H1 (cell line): ENCODE measurements around the gene TRAK1. TPM values are rescaled to one million over a fixed set of nuclear protein-coding genes. Genes with fewer than 3 reads are reported as not detected.

Source experiments
- CTCF ChIA-PET: fragments of 300-600 bp; sonication (Branson Sonifier 250); formaldehyde crosslinking; loops from one replicate; lab custom pipeline; 2021; ENCODE audit not compliant: partially characterized antibody; lab: Charles Lee
- POLR2A ChIA-PET: fragments of 300-600 bp; sonication (Branson Sonifier 250); formaldehyde crosslinking; loops from one replicate; lab custom pipeline; 2021; ENCODE audit warnings: inconsistent platforms; ENCODE audit not compliant: partially characterized antibody; lab: Charles Lee
- DNase-seq, 2 experiments: peaks; one replicate each; pipeline versions ENCODE4 v3.0.0 to v3.0.0-alpha.2; 2010 to 2022; ENCODE audit warnings: low spot score in 2 of 2, low read depth in 1 of 2, mixed read lengths in 1 of 2
- FAIRE-seq: peaks from 2 replicates; lab custom pipeline; 2011; peaks lifted over from hg19 to GRCh38; lab: Jason Lieb, UNC
- H2AFZ ChIP-seq: 2 replicates; pipeline ENCODE4 v1.8.1; 2012; ENCODE audit warnings: low read length, inconsistent platforms
- H2AK5ac ChIP-seq: 2 replicates; pipeline ENCODE4 v1.6.1; 2013; ENCODE audit warnings: low read depth, low read length
- H2BK120ac ChIP-seq: replicated peaks from 2 replicates; pipeline ENCODE3; 2013; ENCODE audit warnings: low read depth, low read length, inconsistent platforms
- H2BK12ac ChIP-seq: 2 replicates; pipeline ENCODE4 v1.6.1; 2013; ENCODE audit warnings: low read depth, low read length
- H2BK15ac ChIP-seq: 2 replicates; pipeline ENCODE4 v1.6.1; 2013; ENCODE audit warnings: low read length
- H2BK20ac ChIP-seq: 2 replicates; pipeline ENCODE4 v1.6.1; 2013; ENCODE audit warnings: low read length
- H2BK5ac ChIP-seq: 2 replicates; pipeline ENCODE4 v1.6.1; 2013; ENCODE audit warnings: low read depth, low read length
- H3K14ac ChIP-seq: 2 replicates; pipeline ENCODE4 v1.6.1; 2013; ENCODE audit warnings: inconsistent platforms; ENCODE audit not compliant: insufficient read length
- H3K18ac ChIP-seq: 2 replicates; pipeline ENCODE4 v1.6.1; 2013; ENCODE audit warnings: low read length; ENCODE audit errors: extremely low read depth
- H3K23ac ChIP-seq: 2 replicates; pipeline ENCODE4 v1.6.1; 2013; ENCODE audit warnings: inconsistent platforms; ENCODE audit not compliant: insufficient read length
- H3K23me2 ChIP-seq: 2 replicates; pipeline ENCODE4 v1.6.1; 2013; ENCODE audit warnings: low read depth, low read length
- H3K27ac ChIP-seq: 2 replicates; pipeline ENCODE4 v1.6.1; 2011; ENCODE audit warnings: low read depth, low read length, inconsistent platforms
- H3K27me3 ChIP-seq, 4 experiments: replicated peaks in 1 of 4; 1 replicate in 1 of 4; 2 replicates in 3 of 4; pipeline versions ENCODE4 v1.6.1 to v1.8.1; 2011 to 2013; ENCODE audit warnings: low read length in 3 of 4, mild to moderate bottlenecking in 3 of 4, inconsistent platforms in 2 of 4, mixed read lengths in 2 of 4, moderate library complexity in 1 of 4; ENCODE audit not compliant: control insufficient read depth in 3 of 4, insufficient read depth in 3 of 4; ENCODE audit errors: extremely low read depth in 1 of 4
- H3K36me3 ChIP-seq, 4 experiments: 2 replicates each; pipeline versions ENCODE4 v1.6.1 to v1.8.1; 2011 to 2013; ENCODE audit warnings: mild to moderate bottlenecking in 4 of 4, low read length in 3 of 4, moderate library complexity in 2 of 4, control low read depth in 1 of 4, inconsistent platforms in 1 of 4; ENCODE audit not compliant: insufficient read depth in 4 of 4, control insufficient read depth in 2 of 4
- H3K4ac ChIP-seq: replicated peaks from 2 replicates; pipeline ENCODE3; 2013; ENCODE audit warnings: low read length, low read depth, mixed read lengths, inconsistent platforms; ENCODE audit not compliant: insufficient read length
- H3K4me1 ChIP-seq, 4 experiments: replicated peaks in 1 of 4; 1 replicate in 1 of 4; 2 replicates in 3 of 4; pipeline versions ENCODE4 v1.6.1 to v1.8.1; 2011 to 2013; ENCODE audit warnings: low read length in 3 of 4, inconsistent platforms in 2 of 4, mixed read lengths in 1 of 4; ENCODE audit not compliant: insufficient read depth in 4 of 4, control insufficient read depth in 3 of 4
- H3K4me2 ChIP-seq, 2 experiments: 2 replicates each; pipeline versions ENCODE4 v1.6.1 to v1.8.1; 2011 to 2013; ENCODE audit warnings: low read depth in 2 of 2, low read length in 2 of 2, control low read depth in 1 of 2, inconsistent platforms in 1 of 2, mild to moderate bottlenecking in 1 of 2; ENCODE audit not compliant: insufficient read depth in 1 of 2
- H3K4me3 ChIP-seq, 4 experiments: fragments of 200-600, 300-600 bp in 1 of 4; sonication (generic), shearing (Covaris generic), sonication (Bioruptor Twin) in 1 of 4; 2 replicates each; pipeline versions ENCODE4 v1.5.1 to v1.8.1; 2011 to 2016; ENCODE audit warnings: low read length in 4 of 4, low read depth in 3 of 4, control low read depth in 2 of 4, inconsistent platforms in 2 of 4, mild to moderate bottlenecking in 2 of 4, mixed read lengths in 1 of 4, moderate library complexity in 1 of 4; ENCODE audit not compliant: insufficient read depth in 2 of 4; ENCODE audit errors: extremely low read depth in 1 of 4
- H3K56ac ChIP-seq: replicated peaks from 2 replicates; pipeline ENCODE3; 2013; ENCODE audit warnings: low read depth, mild to moderate bottlenecking, mixed read lengths, low read length, inconsistent platforms; ENCODE audit not compliant: insufficient read length
- H3K79me1 ChIP-seq: 2 replicates; pipeline ENCODE4 v1.6.1; 2013; ENCODE audit warnings: low read depth, low read length, control low read depth
- H3K79me2 ChIP-seq, 2 experiments: 2 replicates each; pipeline versions ENCODE4 v1.6.1 to v1.8.1; 2012 to 2013; ENCODE audit warnings: low read length in 2 of 2, mild to moderate bottlenecking in 2 of 2, inconsistent platforms in 1 of 2; ENCODE audit not compliant: insufficient read depth in 2 of 2, control insufficient read depth in 1 of 2
- H3K9ac ChIP-seq, 4 experiments: replicated peaks in 1 of 4; 1 replicate in 1 of 4; 2 replicates in 3 of 4; pipeline versions ENCODE4 v1.6.1 to v1.8.1; 2011 to 2013; ENCODE audit warnings: low read depth in 3 of 4, low read length in 3 of 4, control low read depth in 2 of 4, mild to moderate bottlenecking in 2 of 4, moderate library complexity in 2 of 4, inconsistent platforms in 1 of 4; ENCODE audit errors: extremely low read depth in 1 of 4
- H3K9me3 ChIP-seq, 2 experiments: 2 replicates each; pipeline versions ENCODE4 v1.6.1 to v1.8.1; 2012 to 2013; ENCODE audit warnings: mild to moderate bottlenecking in 2 of 2, moderate library complexity in 2 of 2, control low read depth in 1 of 2, inconsistent platforms in 1 of 2, low read depth in 1 of 2, low read length in 1 of 2, mixed read lengths in 1 of 2; ENCODE audit not compliant: insufficient read depth in 2 of 2
- H4K20me1 ChIP-seq, 2 experiments: replicated peaks in 1 of 2; 2 replicates each; pipeline versions ENCODE3 to v1.8.1; 2011 to 2013; ENCODE audit warnings: inconsistent platforms in 2 of 2, low read length in 2 of 2, mild to moderate bottlenecking in 1 of 2; ENCODE audit not compliant: insufficient read depth in 2 of 2, control insufficient read depth in 1 of 2
- H4K5ac ChIP-seq: 2 replicates; pipeline ENCODE4 v1.6.1; 2013; ENCODE audit warnings: low read length, low read depth, mixed read lengths, inconsistent platforms; ENCODE audit not compliant: insufficient read length
- H4K8ac ChIP-seq: 2 replicates; pipeline ENCODE4 v1.8.0; 2013; ENCODE audit warnings: mild to moderate bottlenecking, moderate library complexity, low read length, inconsistent platforms; ENCODE audit not compliant: insufficient read depth; ENCODE audit errors: extremely low read depth
- H4K91ac ChIP-seq: replicated peaks from 2 replicates; pipeline ENCODE3; 2013; ENCODE audit warnings: low read length, mixed read lengths, inconsistent platforms; ENCODE audit not compliant: insufficient read length
- CBX8 ChIP-seq: fragments of 300-800, 300-1000 bp; sonication (generic); IDR thresholded peaks from 2 replicates; pipeline ENCODE4 v1.7.1; 2016; ENCODE audit warnings: low read depth, low read length, borderline replicate concordance
- EGR1 ChIP-seq: IDR thresholded peaks from 2 replicates; pipeline ENCODE4 v1.6.1; 2011; ENCODE audit warnings: low read depth, low read length, borderline replicate concordance
- FOSL1 ChIP-seq: IDR thresholded peaks from 2 replicates; pipeline ENCODE4 v1.6.1; 2011; ENCODE audit warnings: mild to moderate bottlenecking, low read depth, low read length, moderate library complexity; ENCODE audit not compliant: insufficient read depth
- POLR2AphosphoS5 ChIP-seq: IDR thresholded peaks from 2 replicates; pipeline ENCODE4 v1.6.1; 2011; ENCODE audit warnings: low read depth, low read length
- RNF2 ChIP-seq: fragments of 200-900, 300-1000 bp; sonication (generic); IDR thresholded peaks from 2 replicates; pipeline ENCODE4 v1.7.1; 2016; ENCODE audit warnings: borderline replicate concordance, low read depth, mild to moderate bottlenecking, antibody characterized with exemption, low read length; ENCODE audit not compliant: poor library complexity, severe bottlenecking; ENCODE audit errors: missing control alignments
- TCF12 ChIP-seq: IDR thresholded peaks from 2 replicates; pipeline ENCODE4 v1.6.1; 2011; ENCODE audit warnings: low read depth, mild to moderate bottlenecking, low read length
- WGBS, 2 experiments: shearing (Covaris generic) in 1 of 2; methylation state at CpG; one replicate each; pipeline versions ENCODE4 v1.1.6 to v1.1.7; 2013 to 2015; ENCODE audit warnings: low lambda C conversion rate in 2 of 2, mixed read lengths in 2 of 2, inconsistent platforms in 1 of 2, low coverage in 1 of 2, missing lambda C conversion rate in 1 of 2; ENCODE audit not compliant: insufficient replicate concordance in 2 of 2, insufficient coverage in 1 of 2, insufficient read length in 1 of 2; ENCODE audit errors: extremely low coverage in 1 of 2, missing lambda C conversion rate in 1 of 2; 5-methylcytosine and 5-hydroxymethylcytosine counted together
- polyA plus RNA-seq, 7 experiments: library from polyadenylated mRNA; depleted of rRNA in 3 of 7; stranded (reverse) in 5 of 7; unstranded in 2 of 7; fragments of >200 nt in 5 of 7; fragments of 200-250 nt in 2 of 7; gene quantifications; 1 replicate in 5 of 7; 2 replicates in 1 of 7; 4 replicates in 1 of 7; pipeline versions ENCODE4 v1.2.1 to v1.2.3, GENCODE V29; 2011 to 2013; ENCODE audit warnings: missing spikeins in 2 of 7, mixed read lengths in 2 of 7
- total RNA-seq: library from RNA; stranded (reverse); fragmentation: NEBNext Ultra II Directional; extraction: Animal tissue kit (Norgen Biotek cat#: 25700); gene quantifications from 2 replicates; pipeline ENCODE4 v1.2.1, GENCODE V29; 2021

The TRAK1 gene
- total and polyA plus RNA-seq, 2 of the 8 experiments (the other 6 are each of a cell fraction or from before 2014, with no cell fraction given): 21.3 to 32.7 TPM

GRCh38 chr3:42210726-42211125 lies 119.6 kb downstream of the TRAK1 start:
- no peak overlapping the region for H3K9ac ChIP-seq
- H3K27ac ChIP-seq: no peak overlapping the region
- no peak overlapping the region for H4K91ac ChIP-seq
- TF ChIP-seq RNF2 (no peak), CBX8 (no peak), TCF12 (no peak), POLR2AphosphoS5 (no peak), FOSL1 (no peak), EGR1 (no peak)
- TF ChIP-seq, all 59 proteins: peak for 0
- Histone ChIP-seq H3K56ac (no peak overlapping the region), H3K79me1 (no peaks in the 10 kb centered on the region), H2AK5ac (no peak overlapping the region), H3K23me2 (no peaks in the 10 kb centered on the region), H2BK12ac (no peak overlapping the region), H2BK120ac (no peak overlapping the region), H2BK15ac (no peak overlapping the region), H3K18ac (no peak overlapping the region), H3K79me2 (no peaks in the 10 kb centered on the region), H3K4me2 (no peak overlapping the region), H2BK20ac (no peak overlapping the region), H2BK5ac (no peak overlapping the region), H3K36me3 (peaks cover 0 to 13% (median 8%) of the 10 kb centered on the region in 4 experiments; a peak in 4 of 8 replicates), H4K8ac (no peak overlapping the region), H4K20me1 (peaks cover 0 to 2% of the 10 kb centered on the region in 2 experiments), H3K14ac (no peak overlapping the region), H3K4ac (no peak overlapping the region), H3K4me1 (peaks cover 0 to 5% (median 2%) of the 10 kb centered on the region in 4 experiments; a peak in 2 of 7 replicates), H4K5ac (no peak overlapping the region), H3K27me3 (no peaks in the 10 kb centered on the region), H3K9me3 (no peaks in the 10 kb centered on the region), H2AFZ (no peak overlapping the region), H3K23ac (no peak overlapping the region), H3K4me3 (no peak overlapping the region)
- no peak for DNase-seq
- CTCF ChIA-PET: interaction anchor here (0.6 to 1.6 kb wide), 6 partner anchors 19 to 844 kb away, joined by 3 to 10 read pairs (median 3); no protein-coding TSS in a partner anchor
- no peak for FAIRE-seq
- POLR2A ChIA-PET: no interaction called here
- WGBS, 2 experiments: 98% methylated on average over 2 of the region's 2 CpGs; no CpG with 5 or more reads in 1 of the 2 experiments
